ENCODE results near the gene CCDC63.

CCDC63 gene

GRCh38 chr12:110869026-110869425 lies 22.2 kb downstream of the CCDC63 start:
- no peak for TF ChIP-seq CTCF (IDR thresholded peaks at IDR 0.05)
- Histone ChIP-seq H3K36me3 (ENCODE audit: control insufficient read depth, insufficient read depth, low read length) (no peaks in the 10 kb centered on the region), H2AFZ (no peak overlapping the region), H3K4me2 (ENCODE audit: low read length) (no peak overlapping the region), H3K9me3 (ENCODE audit: control insufficient read depth, low read length) (no peaks in the 10 kb centered on the region), H3K9ac (no peak overlapping the region), H3K4me3 (ENCODE audit: low read depth, low read length) (no peak overlapping the region), H3K27me3 (ENCODE audit: control insufficient read depth, insufficient read depth, low read length) (no peaks in the 10 kb centered on the region), H3K79me2 (no peaks in the 10 kb centered on the region), H3K4me1 (no peaks in the 10 kb centered on the region), H3K27ac (no peak overlapping the region)

GRCh38 chr12:110869803-110870202 lies 23.0 kb downstream of the CCDC63 start:
- Histone ChIP-seq H3K9ac (no peak overlapping the region), H3K4me2 (ENCODE audit: low read length) (no peak overlapping the region), H3K36me3 (ENCODE audit: control insufficient read depth, insufficient read depth, low read length) (no peaks in the 10 kb centered on the region), H3K4me1 (no peaks in the 10 kb centered on the region), H3K27me3 (ENCODE audit: control insufficient read depth, insufficient read depth, low read length) (no peaks in the 10 kb centered on the region), H3K79me2 (no peaks in the 10 kb centered on the region), H3K9me3 (ENCODE audit: control insufficient read depth, low read length) (no peaks in the 10 kb centered on the region), H3K4me3 (ENCODE audit: low read depth, low read length) (no peak overlapping the region), H2AFZ (no peak overlapping the region), H3K27ac (no peak overlapping the region)
- no peak for TF ChIP-seq CTCF (IDR thresholded peaks at IDR 0.05)

GRCh38 chr12:110872100-110872499 lies 25.3 kb downstream of the CCDC63 start:
- TF ChIP-seq CTCF (IDR thresholded peaks at IDR 0.05), result no peak
- H3K4me2 ChIP-seq (ENCODE audit: low read length), result no peak overlapping the region
- H3K4me3 ChIP-seq (ENCODE audit: low read depth, low read length), result no peak overlapping the region
- H3K79me2 ChIP-seq, result no peaks in the 10 kb centered on the region
- H3K4me1 ChIP-seq, result no peaks in the 10 kb centered on the region
- H3K27me3 ChIP-seq (ENCODE audit: control insufficient read depth, insufficient read depth, low read length), result no peaks in the 10 kb centered on the region
- no peaks in the 10 kb centered on the region for H3K36me3 ChIP-seq (ENCODE audit: control insufficient read depth, insufficient read depth, low read length)
- H3K9ac ChIP-seq, result no peak overlapping the region
- H3K9me3 ChIP-seq (ENCODE audit: control insufficient read depth, low read length), result no peaks in the 10 kb centered on the region
- no peak overlapping the region for H3K27ac ChIP-seq
- H2AFZ ChIP-seq, result no peak overlapping the region

- no peak overlapping the region for H2AFZ ChIP-seq
- no peaks in the 10 kb centered on the region for H3K27me3 ChIP-seq (ENCODE audit: control insufficient read depth, insufficient read depth, low read length)
- H3K4me1 ChIP-seq, result no peaks in the 10 kb centered on the region
- no peak for TF ChIP-seq CTCF (IDR thresholded peaks at IDR 0.05)
- H3K4me2 ChIP-seq (ENCODE audit: low read length), result no peak overlapping the region
- H3K79me2 ChIP-seq, result no peaks in the 10 kb centered on the region
- no peak overlapping the region for H3K9ac ChIP-seq
- H3K4me3 ChIP-seq (ENCODE audit: low read depth, low read length), result no peak overlapping the region
- no peaks in the 10 kb centered on the region for H3K9me3 ChIP-seq (ENCODE audit: control insufficient read depth, low read length)
- H3K36me3 ChIP-seq (ENCODE audit: control insufficient read depth, insufficient read depth, low read length), result no peaks in the 10 kb centered on the region
- no peak overlapping the region for H3K27ac ChIP-seq
Observed at GRCh38 chr12:110874351-110874750, 27.6 kb downstream of the CCDC63 start.

- Histone ChIP-seq H3K9me3 (ENCODE audit: control insufficient read depth, low read length) (no peaks in the 10 kb centered on the region), H2AFZ (no peak overlapping the region), H3K4me2 (ENCODE audit: low read length) (no peak overlapping the region), H3K79me2 (no peaks in the 10 kb centered on the region), H3K27me3 (ENCODE audit: control insufficient read depth, insufficient read depth, low read length) (no peaks in the 10 kb centered on the region), H3K27ac (no peak overlapping the region), H3K4me3 (ENCODE audit: low read depth, low read length) (no peak overlapping the region), H3K4me1 (no peaks in the 10 kb centered on the region), H3K9ac (no peak overlapping the region), H3K36me3 (ENCODE audit: control insufficient read depth, insufficient read depth, low read length) (no peaks in the 10 kb centered on the region)
- TF ChIP-seq CTCF (IDR thresholded peaks at IDR 0.05), result no peak
Observed at GRCh38 chr12:110874781-110875180, 28.0 kb downstream of the CCDC63 start.

All from parathyroid adenoma (tissue), 2 donors.